Liver (tissue), 9 donors: Measurements from ENCODE around the gene RAB43. TPM values are rescaled to one million over a fixed set of nuclear protein-coding genes. Genes with fewer than 3 reads are reported as not detected.
"Not testable (repeated sequence)": the region's sequence is repeated elsewhere in the genome, so short reads cannot be mapped to it uniquely, and the experiment has no call there.

Experiments
- DNase-seq: peaks from one replicate; pipeline ENCODE4 v3.0.0-alpha.2; 2017; ENCODE audit warnings: low spot score
- H3K27ac ChIP-seq, 2 donors: one replicate each; pipeline ENCODE4 v1.7.0; 2013; ENCODE audit warnings: inconsistent platforms in 2 of 2, low read length in 2 of 2, control low read depth in 1 of 2, low read depth in 1 of 2, mild to moderate bottlenecking in 1 of 2
- H3K27me3 ChIP-seq, 4 donors: one replicate each; pipeline versions ENCODE4 v1.6.1 to v1.7.0; 2013; ENCODE audit warnings: low read length in 3 of 4, inconsistent platforms in 1 of 4, mild to moderate bottlenecking in 1 of 4, moderate library complexity in 1 of 4; ENCODE audit not compliant: control insufficient read depth in 4 of 4, insufficient read depth in 4 of 4
- H3K36me3 ChIP-seq, 4 donors: one replicate each; pipeline versions ENCODE4 v1.6.1 to v1.7.0; 2013; ENCODE audit warnings: low read length in 3 of 4, mild to moderate bottlenecking in 3 of 4, low read depth in 1 of 4, moderate library complexity in 1 of 4; ENCODE audit not compliant: control insufficient read depth in 4 of 4, insufficient read depth in 3 of 4
- H3K4me1 ChIP-seq, 4 donors: one replicate each; pipeline versions ENCODE4 v1.6.1 to v1.7.0; 2013; ENCODE audit warnings: low read length in 3 of 4, mild to moderate bottlenecking in 3 of 4, moderate library complexity in 1 of 4; ENCODE audit not compliant: control insufficient read depth in 4 of 4, insufficient read depth in 4 of 4
- H3K4me3 ChIP-seq, 3 donors: one replicate each; pipeline versions ENCODE4 v1.6.1 to v1.7.0; 2013; ENCODE audit warnings: low read length in 3 of 3, control low read depth in 1 of 3, low read depth in 1 of 3, mild to moderate bottlenecking in 1 of 3
- H3K9ac ChIP-seq, 2 donors: one replicate each; pipeline ENCODE4 v1.7.0; 2013; ENCODE audit warnings: low read length in 2 of 2, mild to moderate bottlenecking in 2 of 2, moderate library complexity in 2 of 2, control low read depth in 1 of 2, low read depth in 1 of 2
- H3K9me3 ChIP-seq, 4 donors: one replicate each; pipeline versions ENCODE4 v1.6.1 to v1.7.0; 2013; ENCODE audit warnings: low read length in 3 of 4; ENCODE audit not compliant: control insufficient read depth in 4 of 4
- HNF4A ChIP-seq, 2 donors: conservative IDR thresholded peaks; 2 replicates each; pipeline ENCODE4 v1.6.1; 2016; ENCODE audit warnings: antibody characterized with exemption in 2 of 2, mild to moderate bottlenecking in 2 of 2
- HNF4G ChIP-seq: IDR thresholded peaks from 2 replicates; pipeline ENCODE4 v1.6.1; 2016; ENCODE audit warnings: antibody characterized with exemption
- NR2F2 ChIP-seq: IDR thresholded peaks from 2 replicates; pipeline ENCODE4 v1.6.1; 2016; ENCODE audit warnings: antibody characterized with exemption
- RAD21 ChIP-seq, 2 donors: IDR thresholded peaks; 2 replicates each; pipeline ENCODE4 v1.6.1; 2016; ENCODE audit warnings: antibody characterized with exemption in 2 of 2, mild to moderate bottlenecking in 2 of 2
- SP1 ChIP-seq: IDR thresholded peaks from 2 replicates; pipeline ENCODE4 v1.6.1; 2018; ENCODE audit warnings: antibody characterized with exemption, mild to moderate bottlenecking
- YY1 ChIP-seq: IDR thresholded peaks from 2 replicates; pipeline ENCODE4 v1.6.1; 2016; ENCODE audit warnings: antibody characterized with exemption, mild to moderate bottlenecking
- WGBS: extraction: QIAGEN DNeasy Blood & Tissue Kit; methylation state at CpG from one replicate; pipeline ENCODE4 v1.1.7; 2013; 5-methylcytosine and 5-hydroxymethylcytosine counted together
- polyA plus RNA-seq, 2 donors: library from polyadenylated mRNA; stranded (reverse) in 1 of 2; unstranded in 1 of 2; fragments of 200-250 nt in 1 of 2; fragments of >200 nt in 1 of 2; fragmentation: Nextera tagmentation in 1 of 2; extraction: Ambion mirVana in 1 of 2; gene quantifications; one replicate each; pipeline versions ENCODE4 v1.2.1 to v1.2.3, GENCODE V29; 2013 to 2015
- total RNA-seq, 2 donors: library from RNA; depleted of rRNA; stranded (reverse); fragments of >200 nt; gene quantifications; one replicate each; pipeline ENCODE4 v1.2.3, GENCODE V29; 2014
- TF ChIP-seq, protein P1 (sequence below): fragments of 150-350 bp; IDR thresholded peaks from 2 replicates; pipeline ENCODE4 v1.5.1; 2017; ENCODE audit warnings: improper control_type of control experiment, low read depth, low read length; ENCODE audit not compliant: missing input control
- TF ChIP-seq, protein P2 (sequence below): IDR thresholded peaks from 2 replicates; pipeline ENCODE4 v1.6.1; 2016; ENCODE audit warnings: antibody characterized with exemption, mild to moderate bottlenecking
- donor health status: healthy.
- donor health status: healthy.
- donor health status: healthy.
- donor health status: healthy.
- donor health status: healthy.

RAB43 gene
- total and polyA plus RNA-seq, 4 donors, result 13.4 to 58.1 (median 26.5) TPM

DNA sequence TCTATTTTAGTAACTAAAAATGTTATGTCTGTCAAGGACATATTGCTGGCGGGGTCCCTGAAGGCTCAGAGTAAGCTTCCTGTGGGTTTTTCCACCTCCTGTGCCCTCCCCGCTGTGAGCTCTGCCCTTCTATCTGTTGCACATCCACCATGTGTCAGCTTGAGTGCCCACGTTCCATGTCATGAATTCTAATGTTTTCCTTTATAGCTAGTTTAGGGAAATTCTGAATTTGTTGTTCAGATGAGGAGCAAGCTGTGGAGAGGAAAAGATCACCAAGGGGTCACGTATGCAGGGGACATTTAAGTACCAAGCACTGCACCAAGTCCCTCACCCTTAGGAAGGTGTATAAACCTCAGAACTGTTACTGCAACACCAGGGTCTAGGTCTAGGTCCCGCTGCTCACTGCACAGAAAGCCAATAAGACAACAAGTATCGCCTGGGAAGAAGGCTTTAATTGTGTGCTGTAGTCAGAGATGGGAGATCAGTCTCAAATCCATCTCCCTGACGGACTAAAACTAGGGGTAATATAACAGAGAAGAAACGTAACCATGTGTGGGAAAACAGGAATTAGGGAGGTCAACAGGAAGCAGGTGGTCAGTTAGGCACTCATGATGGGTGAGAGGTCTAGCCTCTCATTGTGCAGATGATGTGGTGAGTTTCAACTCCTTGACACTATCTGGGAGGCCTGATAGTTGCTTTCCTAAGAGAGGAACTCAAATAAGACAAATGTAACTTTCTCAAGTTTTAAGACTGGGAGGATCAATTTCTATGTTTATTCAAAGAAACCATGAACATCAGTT is 51.3 kb downstream of the RAB43 start:
- H3K27me3 ChIP-seq, result no peaks in the 10 kb centered on the region
- TF ChIP-seq NR2F2 (no peak), HNF4A (conservative IDR thresholded peaks at IDR 0.05) (no peak), HNF4G (no peak), SP1 (no peak)
- TF ChIP-seq, protein P1, sequence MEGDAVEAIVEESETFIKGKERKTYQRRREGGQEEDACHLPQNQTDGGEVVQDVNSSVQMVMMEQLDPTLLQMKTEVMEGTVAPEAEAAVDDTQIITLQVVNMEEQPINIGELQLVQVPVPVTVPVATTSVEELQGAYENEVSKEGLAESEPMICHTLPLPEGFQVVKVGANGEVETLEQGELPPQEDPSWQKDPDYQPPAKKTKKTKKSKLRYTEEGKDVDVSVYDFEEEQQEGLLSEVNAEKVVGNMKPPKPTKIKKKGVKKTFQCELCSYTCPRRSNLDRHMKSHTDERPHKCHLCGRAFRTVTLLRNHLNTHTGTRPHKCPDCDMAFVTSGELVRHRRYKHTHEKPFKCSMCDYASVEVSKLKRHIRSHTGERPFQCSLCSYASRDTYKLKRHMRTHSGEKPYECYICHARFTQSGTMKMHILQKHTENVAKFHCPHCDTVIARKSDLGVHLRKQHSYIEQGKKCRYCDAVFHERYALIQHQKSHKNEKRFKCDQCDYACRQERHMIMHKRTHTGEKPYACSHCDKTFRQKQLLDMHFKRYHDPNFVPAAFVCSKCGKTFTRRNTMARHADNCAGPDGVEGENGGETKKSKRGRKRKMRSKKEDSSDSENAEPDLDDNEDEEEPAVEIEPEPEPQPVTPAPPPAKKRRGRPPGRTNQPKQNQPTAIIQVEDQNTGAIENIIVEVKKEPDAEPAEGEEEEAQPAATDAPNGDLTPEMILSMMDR, result no peak
- H3K9me3 ChIP-seq, result no peaks in the 10 kb centered on the region
- H3K9ac ChIP-seq, result no peak overlapping the region
- H3K4me1 ChIP-seq, result peaks cover 0 to 2% (median 0%) of the 10 kb centered on the region in 4 donors
- H3K36me3 ChIP-seq, result no peaks in the 10 kb centered on the region
- no peak overlapping the region for H3K4me3 ChIP-seq
- WGBS, result 83% methylated on average over 8 of the region's 8 CpGs
- no peak overlapping the region for H3K27ac ChIP-seq
- no peak for DNase-seq

DNA sequence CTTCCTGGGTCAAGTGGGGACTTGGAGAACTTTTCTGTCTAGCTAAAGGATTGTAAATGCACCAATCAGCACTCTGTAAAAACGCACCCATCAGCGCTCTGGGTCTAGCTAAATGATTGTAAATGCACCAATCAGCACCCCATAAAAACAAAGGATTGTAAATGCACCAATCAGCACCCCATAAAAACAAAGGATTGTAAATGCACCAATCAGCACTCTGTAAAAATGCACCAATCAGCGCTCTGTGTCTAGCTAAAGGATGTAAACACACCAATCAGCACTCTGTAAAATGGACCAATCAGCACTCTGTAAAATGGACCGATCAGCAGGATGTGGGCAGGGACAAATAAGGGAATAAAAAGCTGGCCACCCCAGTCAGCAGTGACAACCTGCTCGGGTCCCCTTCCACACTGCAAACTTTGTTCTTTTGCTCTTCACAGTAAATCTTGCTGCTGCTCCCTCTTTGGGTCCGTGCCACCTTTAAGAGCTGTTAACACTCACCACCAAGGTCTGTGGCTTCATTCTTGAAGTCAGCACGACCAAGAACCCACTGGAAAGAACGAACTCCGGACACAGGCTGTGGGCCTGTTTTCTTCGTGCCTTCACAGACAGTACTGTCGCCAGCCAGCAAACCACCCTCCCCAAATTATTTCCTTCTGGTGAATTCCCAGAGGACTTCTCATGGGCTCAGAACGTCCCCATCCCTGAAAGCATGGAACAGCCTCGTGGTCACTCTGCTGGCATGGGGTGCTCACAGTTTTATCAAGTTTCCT is 52.1 kb downstream of the RAB43 start:
- 93% methylated on average over 13 of the region's 13 CpGs for WGBS
- not testable (repeated sequence) for H3K4me1 ChIP-seq, H3K27ac ChIP-seq, DNase-seq, H3K9me3 ChIP-seq, H3K4me3 ChIP-seq, H3K9ac ChIP-seq, H3K27me3 ChIP-seq, H3K36me3 ChIP-seq

DNA sequence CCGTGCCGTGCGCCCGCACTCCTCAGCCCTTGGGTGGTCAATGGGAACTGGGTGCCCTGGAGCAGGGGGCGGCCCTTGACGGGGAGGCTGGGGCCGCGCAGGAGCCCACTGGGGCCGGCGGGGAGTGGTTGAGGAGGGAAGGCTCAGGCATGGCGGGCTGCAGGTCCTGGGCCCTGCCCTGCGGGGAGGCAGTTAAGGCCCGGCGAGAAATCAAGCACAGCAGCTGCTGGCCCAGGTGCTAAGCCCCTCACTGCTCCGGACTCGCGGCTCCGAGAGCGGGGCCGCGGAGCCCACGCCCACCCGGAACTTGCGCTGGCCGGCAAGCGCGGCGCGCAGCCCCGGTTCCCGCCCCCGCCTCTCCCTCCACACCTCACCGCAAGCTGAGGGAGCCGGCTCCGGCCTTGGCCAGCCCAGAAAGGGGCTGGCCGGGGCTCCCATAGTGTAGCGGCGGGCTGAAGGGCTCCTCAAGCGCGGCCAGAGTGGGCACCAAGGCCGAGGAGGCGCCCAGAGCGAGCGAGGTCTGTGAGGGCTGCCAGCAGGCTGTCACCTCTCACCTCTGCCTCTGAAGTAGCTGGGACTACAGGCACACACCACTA is 53.2 kb downstream of the RAB43 start:
- Histone ChIP-seq H3K4me3 (peak overlapping the region in 2 of 3 donors; percentile 23 to 32), H3K9me3 (no peaks in the 10 kb centered on the region), H3K27ac (no peak overlapping the region), H3K9ac (no peak overlapping the region), H3K4me1 (peaks cover 0 to 2% (median 0%) of the 10 kb centered on the region in 4 donors), H3K36me3 (no peaks in the 10 kb centered on the region), H3K27me3 (no peaks in the 10 kb centered on the region)
- peak; percentile 59 for DNase-seq
- WGBS, result 21% methylated on average over 44 of the region's 44 CpGs
- TF ChIP-seq RAD21 (IDR thresholded peaks at IDR 0.05) (no peak), YY1 (no peak)
- TF ChIP-seq, protein P2, sequence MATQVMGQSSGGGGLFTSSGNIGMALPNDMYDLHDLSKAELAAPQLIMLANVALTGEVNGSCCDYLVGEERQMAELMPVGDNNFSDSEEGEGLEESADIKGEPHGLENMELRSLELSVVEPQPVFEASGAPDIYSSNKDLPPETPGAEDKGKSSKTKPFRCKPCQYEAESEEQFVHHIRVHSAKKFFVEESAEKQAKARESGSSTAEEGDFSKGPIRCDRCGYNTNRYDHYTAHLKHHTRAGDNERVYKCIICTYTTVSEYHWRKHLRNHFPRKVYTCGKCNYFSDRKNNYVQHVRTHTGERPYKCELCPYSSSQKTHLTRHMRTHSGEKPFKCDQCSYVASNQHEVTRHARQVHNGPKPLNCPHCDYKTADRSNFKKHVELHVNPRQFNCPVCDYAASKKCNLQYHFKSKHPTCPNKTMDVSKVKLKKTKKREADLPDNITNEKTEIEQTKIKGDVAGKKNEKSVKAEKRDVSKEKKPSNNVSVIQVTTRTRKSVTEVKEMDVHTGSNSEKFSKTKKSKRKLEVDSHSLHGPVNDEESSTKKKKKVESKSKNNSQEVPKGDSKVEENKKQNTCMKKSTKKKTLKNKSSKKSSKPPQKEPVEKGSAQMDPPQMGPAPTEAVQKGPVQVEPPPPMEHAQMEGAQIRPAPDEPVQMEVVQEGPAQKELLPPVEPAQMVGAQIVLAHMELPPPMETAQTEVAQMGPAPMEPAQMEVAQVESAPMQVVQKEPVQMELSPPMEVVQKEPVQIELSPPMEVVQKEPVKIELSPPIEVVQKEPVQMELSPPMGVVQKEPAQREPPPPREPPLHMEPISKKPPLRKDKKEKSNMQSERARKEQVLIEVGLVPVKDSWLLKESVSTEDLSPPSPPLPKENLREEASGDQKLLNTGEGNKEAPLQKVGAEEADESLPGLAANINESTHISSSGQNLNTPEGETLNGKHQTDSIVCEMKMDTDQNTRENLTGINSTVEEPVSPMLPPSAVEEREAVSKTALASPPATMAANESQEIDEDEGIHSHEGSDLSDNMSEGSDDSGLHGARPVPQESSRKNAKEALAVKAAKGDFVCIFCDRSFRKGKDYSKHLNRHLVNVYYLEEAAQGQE, result no peak

DNA sequence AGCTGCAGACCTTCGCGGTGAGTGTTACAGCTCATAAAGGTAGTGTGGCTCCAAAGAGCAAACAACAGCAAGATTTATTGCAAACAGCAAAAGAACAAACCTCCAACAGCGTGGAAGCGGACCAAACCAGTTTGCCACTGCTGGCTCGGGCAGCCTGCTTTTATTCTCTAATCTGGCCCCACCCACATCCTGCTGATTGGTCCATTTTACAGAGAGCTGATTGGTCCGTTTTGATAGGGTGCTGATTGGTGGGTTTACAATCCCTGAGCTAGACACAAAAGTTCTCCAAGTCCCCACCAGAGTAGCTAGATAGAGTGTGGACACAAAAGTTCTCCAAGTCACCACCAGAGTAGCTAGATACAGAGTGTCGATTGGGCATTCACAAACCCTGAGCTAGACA is 53.9 kb downstream of the RAB43 start:
- not testable (repeated sequence) for H3K4me3 ChIP-seq, DNase-seq, H3K9me3 ChIP-seq, H3K27ac ChIP-seq, H3K4me1 ChIP-seq, H3K9ac ChIP-seq, H3K36me3 ChIP-seq, H3K27me3 ChIP-seq
- 88% methylated on average over 7 of the region's 7 CpGs for WGBS
